HG02642 (cell line): Measurements from ENCODE around the gene LENEP.
A peak's percentile ranks its signal among the peaks of the same experiment; 100 is the strongest.

Experiments
- ATAC-seq: cut with Tn5 transposase; IDR thresholded peaks from one replicate; pipeline ENCODE4 v1.9.1; 2021; ENCODE audit warnings: mild to moderate bottlenecking; ENCODE audit not compliant: unreplicated experiment, poor library complexity

LENEP gene

GRCh38 chr1:154993572-154994268 lies at the start of gene LENEP:
LENEP (plus strand) TSS chr1:154993586; CDS start chr1:154993608, 22 bp downstream.
- no peak for ATAC-seq

GRCh38 chr1:154943649-154944400 lies 49.6 kb upstream of the LENEP start:
- ATAC-seq, result no peak

GRCh38 chr1:154944401-154945159 lies 48.8 kb upstream of the LENEP start:
- ATAC-seq, result no peak

- no peak for ATAC-seq
These were observed 48.0 kb upstream of the LENEP start for GRCh38 chr1:154945160-154945961.

- no peak for ATAC-seq
These were observed 47.2 kb upstream of the LENEP start for GRCh38 chr1:154945962-154946850.

- ATAC-seq, result no peak
These were observed 45.3 kb upstream of the LENEP start for GRCh38 chr1:154948079-154948478.

GRCh38 chr1:154951901-154952657 lies 41.3 kb upstream of the LENEP start:
- ATAC-seq, result no peak

- ATAC-seq, result no peak
These were observed 40.7 kb upstream of the LENEP start for GRCh38 chr1:154952664-154953063.

- ATAC-seq, result no peak
These were observed 39.8 kb upstream of the LENEP start for GRCh38 chr1:154953611-154954038.

- ATAC-seq, result no peak
These were observed 38.8 kb upstream of the LENEP start for GRCh38 chr1:154954541-154954940.

GRCh38 chr1:154955039-154955717 lies 38.2 kb upstream of the LENEP start:
- ATAC-seq, result peak; percentile 50

- ATAC-seq, result peak; percentile 67
These were observed 37.5 kb upstream of the LENEP start, which contains the start of gene PBXIP1 for GRCh38 chr1:154955718-154956543. PBXIP1 (minus strand) TSS chr1:154956099; CDS start chr1:154953721, 2,378 bp downstream.

GRCh38 chr1:154956544-154956941 lies 36.8 kb upstream of the LENEP start:
- ATAC-seq, result no peak

GRCh38 chr1:154957091-154957657 lies 36.2 kb upstream of the LENEP start:
- no peak for ATAC-seq

- no peak for ATAC-seq
These were observed 35.4 kb upstream of the LENEP start for GRCh38 chr1:154958036-154958435.

GRCh38 chr1:154958681-154959425 lies 34.5 kb upstream of the LENEP start:
- ATAC-seq, result no peak
